ENCODE data around the gene KRTAP19-7. TPM values are rescaled to one million over a fixed set of nuclear protein-coding genes. Genes with fewer than 3 reads are reported as not detected.

The KRTAP19-7 gene
- total RNA-seq (2021; fragmentation: NEBNext Ultra II Directional; extraction: Animal tissue kit (Norgen Biotek cat#: 25700)) (not detected in 2 replicates), polyA plus RNA-seq (2011; rRNA removed) (not detected in 2 replicates), polyA minus RNA-seq (2011; rRNA and poly(A)+ RNA removed) (not detected in 2 replicates)
- polyA plus RNA-seq (2011; cell fraction: cytosol; rRNA removed) = not detected
- not detected for polyA plus RNA-seq (2011; cell fraction: nucleus; rRNA removed)
- not detected in 4 replicates for polyA plus RNA-seq (2012, experiment 1 of 2)
- polyA plus RNA-seq (2012, experiment 2 of 2) = not detected
- not detected for polyA plus RNA-seq (2013, experiment 1 of 2)
- not detected for polyA plus RNA-seq (2013, experiment 2 of 2)
- not detected for polyA minus RNA-seq (2011; cell fraction: cytosol; rRNA and poly(A)+ RNA removed)
- not detected for polyA minus RNA-seq (2011; cell fraction: nucleus; rRNA and poly(A)+ RNA removed)
- long read RNA-seq, experiment 1 = 0 reads
- long read RNA-seq, experiment 2 = 0 reads

DNA sequence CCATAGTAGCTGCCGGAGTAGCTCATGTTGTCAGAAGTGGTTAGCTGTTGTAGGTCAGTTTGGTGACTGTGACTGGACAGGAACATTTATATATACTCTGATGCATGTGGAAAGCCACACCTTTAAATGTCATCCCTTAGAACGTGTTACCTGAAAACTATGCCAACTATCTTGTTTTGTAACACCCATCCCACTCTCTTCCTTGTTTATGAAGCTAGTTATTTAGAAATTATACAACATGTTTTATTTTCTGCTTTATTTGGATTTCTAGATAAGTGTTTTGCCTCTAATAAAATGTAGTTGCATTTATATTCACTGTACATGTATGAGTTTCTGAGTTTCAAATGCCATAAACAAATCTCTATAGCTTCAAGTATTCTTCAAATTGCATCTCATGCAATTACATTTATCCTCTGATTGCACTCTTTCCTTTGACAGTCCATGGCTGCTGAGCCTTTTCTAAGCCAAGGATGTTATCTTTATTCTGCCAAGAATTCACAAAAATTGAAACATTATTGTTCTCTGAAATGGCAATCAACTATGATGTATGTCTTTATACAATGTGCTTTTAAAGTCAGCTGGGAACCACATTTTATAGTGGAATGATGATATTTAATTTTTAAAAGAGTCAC, at the start of gene KRTAP19-7:
KRTAP19-7 (minus strand) TSS at position 51 of the 632 bp plus-strand sequence; CDS start at position 26, 25 bp downstream.
- no peaks in the 10 kb centered on the region for H3K4me1 ChIP-seq (replicated peaks in 1 of 4; ENCODE audit: control insufficient read depth in 3 of 4, insufficient read depth in 4 of 4, low read length in 3 of 4)
- H3K23ac ChIP-seq (ENCODE audit: insufficient read length) = no peak within 1 kb of the TSS
- no peak within 1 kb of the TSS for H4K8ac ChIP-seq (ENCODE audit: extremely low read depth, insufficient read depth, low read length)
- H3K9me3 ChIP-seq (ENCODE audit: insufficient read depth in 2 of 2, low read depth in 1 of 2, low read length in 1 of 2) = 0 out of 4 replicates have a peak, but pooled peaks cover 0 to 4% of the 10 kb centered on the region in 2 experiments
- no peak within 1 kb of the TSS for H2AK5ac ChIP-seq (ENCODE audit: low read depth, low read length)
- H2BK12ac ChIP-seq (ENCODE audit: low read depth, low read length) = no peak within 1 kb of the TSS
- H3K56ac ChIP-seq (replicated peaks; ENCODE audit: insufficient read length, low read depth, low read length) = no peak within 1 kb of the TSS
- H3K4me3 ChIP-seq (ENCODE audit: extremely low read depth in 1 of 4, insufficient read depth in 2 of 4, low read depth in 3 of 4, low read length in 4 of 4) = no peak within 1 kb of the TSS
- H3K23me2 ChIP-seq (ENCODE audit: low read depth, low read length) = no peaks in the 10 kb centered on the region
- no peak within 1 kb of the TSS for H3K4ac ChIP-seq (replicated peaks; ENCODE audit: insufficient read length, low read depth, low read length)
- no peak within 1 kb of the TSS for H2BK5ac ChIP-seq (ENCODE audit: low read depth, low read length)
- H2BK20ac ChIP-seq (ENCODE audit: low read length) = no peak within 1 kb of the TSS
- FAIRE-seq = no peak
- CTCF ChIA-PET (ENCODE audit: partially characterized antibody) = interaction anchor here (0.6 to 1.5 kb wide), 2 partner anchors 8 to 1485 kb away, joined by 3 to 4 read pairs; no protein-coding TSS in a partner anchor
- H4K5ac ChIP-seq (ENCODE audit: insufficient read length, low read depth, low read length) = no peak within 1 kb of the TSS
- no peak within 1 kb of the TSS for H3K14ac ChIP-seq (ENCODE audit: insufficient read length)
- no peaks in the 10 kb centered on the region for H4K20me1 ChIP-seq (replicated peaks in 1 of 2; ENCODE audit: control insufficient read depth in 1 of 2, insufficient read depth in 2 of 2, low read length in 2 of 2)
- H3K79me2 ChIP-seq (ENCODE audit: control insufficient read depth in 1 of 2, insufficient read depth in 2 of 2, low read length in 2 of 2) = no peaks in the 10 kb centered on the region
- H3K27me3 ChIP-seq (replicated peaks in 1 of 4; ENCODE audit: control insufficient read depth in 3 of 4, extremely low read depth in 1 of 4, insufficient read depth in 3 of 4, low read length in 3 of 4) = no peaks in the 10 kb centered on the region
- H3K79me1 ChIP-seq (ENCODE audit: low read depth, low read length) = no peaks in the 10 kb centered on the region
- no peak for TF ChIP-seq KDM1A (IDR thresholded peaks at IDR 0.05; ENCODE audit: borderline replicate concordance, low read length)
- TF ChIP-seq SP4 (IDR thresholded peaks at IDR 0.05; ENCODE audit: low read length) = no peak
- no peak for TF ChIP-seq PHF8 (conservative IDR thresholded peaks at IDR 0.05; ENCODE audit: low read depth, low read length)
- TF ChIP-seq CTBP2 (IDR thresholded peaks at IDR 0.05; ENCODE audit: borderline replicate concordance, insufficient read depth, insufficient read length, low read length) = no peak
- TF ChIP-seq JUN (IDR thresholded peaks at IDR 0.05; ENCODE audit: low read depth, low read length) = no peak
- POLR2A ChIA-PET (ENCODE audit: partially characterized antibody) = no interaction called here
- H2AFZ ChIP-seq (ENCODE audit: low read length) = no peak within 1 kb of the TSS
- no peak within 1 kb of the TSS for H3K18ac ChIP-seq (ENCODE audit: extremely low read depth, low read length)
- H2BK15ac ChIP-seq (ENCODE audit: low read length) = no peak within 1 kb of the TSS
- WGBS, 2 experiments (ENCODE audit: extremely low coverage in 1 of 2, insufficient coverage in 1 of 2, insufficient read length in 1 of 2, insufficient replicate concordance in 2 of 2, low coverage in 1 of 2, low lambda C conversion rate in 2 of 2, missing lambda C conversion rate in 1 of 2) = 90% methylated on average over 2 of the region's 2 CpGs; no CpG with 5 or more reads in 1 of the 2 experiments
- H3K36me3 ChIP-seq (ENCODE audit: control insufficient read depth in 2 of 4, insufficient read depth in 4 of 4, low read length in 3 of 4) = no peaks in the 10 kb centered on the region
- no peak within 1 kb of the TSS for H2BK120ac ChIP-seq (replicated peaks; ENCODE audit: low read depth, low read length)
- no peak within 1 kb of the TSS for H4K91ac ChIP-seq (replicated peaks; ENCODE audit: insufficient read length, low read length)
- no peak within 1 kb of the TSS for H3K27ac ChIP-seq (ENCODE audit: low read depth, low read length)
- DNase-seq (ENCODE audit: low read depth in 1 of 2, low spot score in 2 of 2) = no peak
- no peak within 1 kb of the TSS for H3K9ac ChIP-seq (replicated peaks in 1 of 4; ENCODE audit: extremely low read depth in 1 of 4, low read depth in 3 of 4, low read length in 3 of 4)
- no peak within 1 kb of the TSS for H3K4me2 ChIP-seq (ENCODE audit: insufficient read depth in 1 of 2, low read depth in 2 of 2, low read length in 2 of 2)
